Stimulated activated CD4-positive, alpha-beta T cell treated with anti-CD3 and anti-CD28 coated beads, Interleukin-1b, Interleukin-23, amount 100 ng/mL, for 48 hours (primary cell): ENCODE measurements around the gene RNU5D-1.
"Not testable (repeated sequence)": the region's sequence is repeated elsewhere in the genome, so short reads cannot be mapped to it uniquely, and the experiment has no call there.

ENCODE experiments used
- DNase-seq: peaks from one replicate; pipeline ENCODE4 v3.0.0-alpha.2; 2020

The RNU5D-1 gene

DNA sequence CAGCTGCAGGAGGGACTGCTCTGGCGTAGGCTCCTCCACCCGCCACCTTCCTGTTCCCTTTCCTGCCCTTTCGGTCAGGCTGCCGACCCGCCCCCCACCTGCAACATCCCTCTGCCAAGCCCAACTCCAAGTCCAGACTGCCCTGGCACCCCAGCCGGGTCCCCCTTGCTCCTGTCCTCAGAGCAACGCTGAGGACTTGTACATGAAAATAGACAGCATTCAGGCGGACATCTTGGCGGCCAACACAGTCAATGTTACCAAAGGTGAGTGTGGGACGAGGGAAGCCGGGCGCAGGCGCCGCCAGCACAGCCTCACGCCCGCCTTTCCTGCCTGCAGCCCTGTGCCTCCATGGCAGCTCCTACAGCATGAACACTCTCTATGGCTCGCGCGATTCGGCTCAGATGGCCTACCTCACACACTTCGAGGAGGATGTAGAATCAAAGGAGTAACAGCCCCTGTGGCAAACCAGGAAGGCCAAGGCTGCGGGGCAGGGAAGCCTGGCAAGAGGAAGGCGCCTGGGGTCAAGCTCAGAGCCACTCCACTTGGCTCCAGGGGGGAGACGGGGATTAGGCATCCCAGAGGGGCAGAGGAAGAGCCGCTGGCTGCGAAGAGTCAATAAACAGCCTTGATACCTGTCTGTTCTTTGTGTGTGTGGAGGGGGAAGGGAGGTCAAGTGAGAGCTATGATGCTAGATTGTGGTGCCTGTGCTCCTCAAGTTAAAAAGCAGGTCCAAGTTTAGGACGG is 5.8 kb downstream of the RNU5D-1 start:
- DNase-seq: no peak

DNA sequence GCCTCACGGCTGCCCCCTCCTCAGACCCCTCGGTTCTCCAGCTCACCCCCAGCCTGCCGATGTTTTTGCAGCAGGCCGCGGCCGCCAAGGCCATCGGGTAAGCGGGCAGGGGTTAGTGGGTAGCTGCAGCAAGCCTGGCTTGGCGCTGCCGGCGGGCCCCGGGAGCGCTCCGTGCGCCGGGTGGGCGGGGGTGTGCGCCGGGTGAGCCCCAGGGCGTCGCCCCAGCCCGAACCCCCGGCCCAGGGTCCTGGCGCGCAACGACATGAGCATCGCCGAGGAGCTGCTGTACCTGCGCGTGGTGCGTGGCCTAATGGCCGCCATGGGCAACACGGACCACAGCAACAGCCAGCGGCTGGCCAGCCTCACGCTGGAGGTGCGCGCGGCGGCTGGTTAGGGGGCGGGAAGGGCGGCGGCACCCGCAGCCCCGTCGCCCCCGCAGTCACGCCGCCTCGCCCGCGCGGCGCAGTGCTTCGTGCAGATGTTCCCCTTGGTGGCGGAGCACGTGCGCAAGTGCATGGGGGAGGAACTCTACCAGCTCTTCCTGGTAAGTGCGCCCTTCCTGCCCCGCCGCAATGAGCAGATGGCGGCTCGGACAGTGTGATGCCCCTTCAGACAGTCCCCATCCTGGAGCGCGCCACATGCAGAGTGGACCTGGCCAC is 6.5 kb downstream of the RNU5D-1 start:
- DNase-seq: no peak

DNA sequence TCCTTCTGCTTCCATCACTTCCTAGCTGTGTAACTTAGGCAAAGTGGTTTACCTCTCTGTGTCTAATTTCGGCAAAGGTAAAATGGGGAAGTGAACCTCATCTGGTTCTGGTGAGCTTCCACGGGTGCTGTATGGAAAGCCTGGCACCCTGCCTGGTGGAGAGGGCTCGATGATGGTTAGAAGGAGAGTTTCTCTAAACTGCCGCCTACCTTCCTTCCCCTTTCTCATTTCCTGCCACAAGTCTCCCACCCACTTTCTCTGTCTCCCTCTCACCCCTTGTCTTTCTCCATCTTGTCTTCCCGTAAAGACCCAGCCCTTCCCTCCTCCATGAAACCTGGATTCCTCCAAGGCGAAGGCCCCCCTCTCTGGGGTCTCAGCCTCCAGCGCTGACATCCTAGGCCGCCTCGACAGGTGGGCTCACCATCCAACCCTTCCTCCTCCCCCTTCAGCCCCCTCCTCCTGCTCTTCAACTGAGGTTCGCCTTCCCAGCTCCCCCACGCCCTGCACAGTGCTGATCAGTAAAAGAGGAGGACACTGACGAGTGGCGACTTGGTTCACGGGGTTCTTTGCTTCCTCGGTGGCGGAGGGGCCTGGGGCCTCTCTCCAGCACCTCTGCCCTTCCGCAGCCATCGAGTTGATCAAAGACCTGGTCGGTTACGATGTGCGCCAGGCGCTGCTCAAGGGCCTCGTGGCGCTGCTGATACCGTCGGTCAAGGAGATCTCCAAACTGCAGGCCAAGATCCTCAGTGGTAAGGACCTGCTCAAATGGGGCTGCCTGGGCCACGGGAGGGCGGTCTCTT is 7.3 kb downstream of the RNU5D-1 start:
- DNase-seq: peak; percentile 66

DNA sequence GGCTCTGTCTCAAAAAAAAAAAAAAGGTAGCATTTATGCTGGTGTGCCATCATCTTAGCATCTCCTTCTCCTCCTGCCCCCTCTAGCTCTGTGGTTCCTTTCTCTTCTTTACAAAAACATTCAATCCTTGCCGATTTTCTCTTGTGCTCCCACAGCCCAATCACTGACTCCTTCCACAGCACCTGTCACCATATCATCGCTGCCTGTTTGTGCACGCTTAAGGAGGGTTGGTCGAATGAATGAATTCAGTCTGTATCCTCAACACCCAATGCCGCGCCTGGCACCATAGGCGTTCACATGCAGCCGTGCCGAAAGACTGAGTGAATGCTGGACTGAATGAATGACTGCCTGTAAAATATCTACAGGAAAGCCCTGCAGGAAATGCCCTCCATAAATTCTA is 7.9 kb downstream of the RNU5D-1 start:
- DNase-seq: peak; percentile 52

DNA sequence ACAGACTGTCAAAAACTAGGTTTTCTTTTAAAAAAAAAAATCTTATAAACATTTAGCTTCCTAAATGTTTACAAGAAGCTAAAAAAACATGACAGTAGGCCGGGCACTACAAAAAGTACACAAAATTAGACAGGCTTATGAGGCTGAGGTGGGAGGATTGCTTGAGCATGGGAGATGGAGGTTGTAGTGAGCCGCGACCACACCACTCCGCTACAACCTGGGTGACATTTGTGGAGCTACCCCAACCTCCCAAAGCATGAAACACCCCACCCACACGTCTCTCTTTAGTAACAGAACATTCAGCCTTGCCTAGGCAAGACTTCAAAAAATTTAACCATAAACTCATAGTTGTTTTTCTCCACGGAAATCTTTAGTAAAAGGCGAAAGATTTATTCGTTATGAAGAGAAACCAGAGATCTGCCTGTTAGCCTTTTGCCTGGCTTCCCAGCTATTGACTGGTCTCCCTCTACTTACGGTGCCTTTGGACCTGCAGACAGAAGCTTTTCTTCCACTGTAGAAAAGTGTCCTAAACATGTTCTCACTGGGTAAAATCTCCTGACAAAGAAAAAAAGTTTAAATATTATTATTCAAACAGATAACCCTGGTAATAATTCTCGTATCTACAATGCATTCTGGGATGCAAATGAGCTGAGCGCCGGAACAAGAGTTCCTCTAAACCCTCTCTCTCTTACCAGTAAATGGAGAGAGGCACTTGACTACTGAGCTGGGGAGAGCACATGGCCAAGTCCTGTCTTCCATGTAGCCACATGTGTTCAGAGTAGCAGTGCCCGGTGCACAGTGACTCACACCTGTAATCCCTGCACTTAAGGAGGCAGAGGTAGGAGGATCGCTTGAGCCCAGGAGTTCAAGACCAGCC is 9.2 kb downstream of the RNU5D-1 start:
- DNase-seq: peak; percentile 92

DNA sequence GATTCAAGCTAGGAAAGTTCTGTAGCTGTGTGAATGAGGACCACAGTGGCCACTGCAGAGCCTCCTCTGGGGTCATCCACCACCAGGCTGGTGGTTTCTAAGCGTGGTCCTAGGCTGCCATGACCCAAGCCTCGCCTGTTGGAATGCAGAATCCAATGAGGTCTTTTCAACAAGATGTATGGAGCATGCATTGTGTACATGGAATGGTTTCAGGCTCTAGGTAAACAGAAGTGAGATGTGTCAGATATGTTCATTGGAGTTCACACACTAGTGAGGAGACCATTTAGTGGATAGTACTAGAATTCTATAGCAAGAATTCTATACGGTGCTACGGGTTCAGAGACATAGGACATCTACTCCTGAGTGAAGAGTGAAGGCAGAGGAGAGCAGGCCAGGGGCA is 10.7 kb downstream of the RNU5D-1 start:
- DNase-seq: no peak

DNA sequence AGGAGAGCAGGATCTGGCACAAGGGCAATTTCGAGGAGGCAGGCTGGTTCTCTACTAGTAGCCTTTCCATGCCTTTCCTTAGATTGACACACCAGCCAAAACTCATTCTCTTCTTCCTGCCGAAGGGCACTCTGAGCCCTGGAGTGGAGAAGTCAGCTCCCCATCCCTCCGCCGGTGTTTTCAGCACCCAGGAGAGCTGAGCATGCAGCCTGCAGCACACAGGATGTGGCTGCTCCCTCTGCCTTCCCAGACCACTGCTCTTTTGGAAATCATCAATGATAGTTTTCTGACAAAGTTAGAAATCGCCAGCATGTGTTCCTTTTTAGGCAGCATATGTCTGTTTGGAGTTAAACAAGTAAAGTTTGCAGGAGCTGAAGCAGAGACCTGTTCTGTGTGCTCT is 11.7 kb downstream of the RNU5D-1 start:
- DNase-seq: no peak

DNA sequence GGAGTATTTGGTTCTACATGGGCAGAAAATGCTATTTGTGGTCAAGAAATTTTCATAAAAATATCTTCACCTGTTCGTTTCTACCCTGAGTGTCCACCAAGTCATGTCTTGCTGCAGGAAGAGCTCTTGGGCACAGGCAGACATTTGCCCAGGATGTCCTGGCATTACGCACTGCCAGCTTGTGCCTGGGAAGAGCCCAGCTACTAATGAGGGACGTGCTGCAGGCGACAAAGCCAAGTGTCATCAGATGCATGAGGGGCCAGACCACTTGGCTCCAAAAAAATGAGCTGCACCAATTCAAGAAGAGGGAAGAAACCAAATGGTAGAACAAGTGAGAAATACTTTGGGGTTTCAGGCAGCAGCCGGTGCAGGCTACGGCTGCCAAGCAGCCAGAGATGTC is 12.9 kb downstream of the RNU5D-1 start:
- DNase-seq: no peak

DNA sequence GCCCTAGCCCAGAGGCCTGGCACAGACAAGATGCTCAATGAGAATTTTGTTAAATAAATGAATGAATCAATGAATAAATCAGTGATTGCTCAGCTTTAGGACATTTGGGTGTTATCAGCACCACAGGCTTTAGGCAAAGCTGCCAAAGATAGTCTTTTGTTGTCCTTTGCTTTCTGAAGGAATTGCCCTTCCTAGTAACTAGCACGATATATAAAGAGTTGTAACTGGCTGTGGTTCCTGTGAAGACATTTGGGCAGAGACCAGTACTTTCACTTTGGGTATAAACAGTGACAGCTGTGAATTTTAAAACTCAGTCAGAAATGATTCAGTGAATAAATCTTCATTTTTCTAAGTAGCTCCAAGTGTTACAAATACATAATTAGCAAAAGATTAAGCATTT is 13.3 kb downstream of the RNU5D-1 start:
- no peak for DNase-seq

DNA sequence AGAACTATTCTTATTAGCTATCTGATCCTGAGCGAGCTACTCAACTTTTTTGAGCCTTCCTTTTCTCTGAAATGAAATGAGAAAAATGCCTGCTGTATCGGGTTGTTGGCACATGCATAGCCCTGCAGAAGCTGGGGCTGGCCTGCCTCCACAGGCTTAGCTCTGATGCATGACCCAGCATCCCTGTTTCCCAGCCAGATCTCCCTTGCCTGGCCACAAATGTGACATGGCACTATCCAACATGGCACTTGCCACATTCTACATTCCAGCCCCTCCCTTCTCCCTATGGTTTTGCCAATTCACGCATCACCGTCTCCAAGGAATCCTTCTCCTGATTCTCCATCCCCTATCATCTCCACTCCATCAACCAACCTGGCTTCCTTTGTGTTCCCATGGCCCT is 13.8 kb downstream of the RNU5D-1 start:
- no peak for DNase-seq

DNA sequence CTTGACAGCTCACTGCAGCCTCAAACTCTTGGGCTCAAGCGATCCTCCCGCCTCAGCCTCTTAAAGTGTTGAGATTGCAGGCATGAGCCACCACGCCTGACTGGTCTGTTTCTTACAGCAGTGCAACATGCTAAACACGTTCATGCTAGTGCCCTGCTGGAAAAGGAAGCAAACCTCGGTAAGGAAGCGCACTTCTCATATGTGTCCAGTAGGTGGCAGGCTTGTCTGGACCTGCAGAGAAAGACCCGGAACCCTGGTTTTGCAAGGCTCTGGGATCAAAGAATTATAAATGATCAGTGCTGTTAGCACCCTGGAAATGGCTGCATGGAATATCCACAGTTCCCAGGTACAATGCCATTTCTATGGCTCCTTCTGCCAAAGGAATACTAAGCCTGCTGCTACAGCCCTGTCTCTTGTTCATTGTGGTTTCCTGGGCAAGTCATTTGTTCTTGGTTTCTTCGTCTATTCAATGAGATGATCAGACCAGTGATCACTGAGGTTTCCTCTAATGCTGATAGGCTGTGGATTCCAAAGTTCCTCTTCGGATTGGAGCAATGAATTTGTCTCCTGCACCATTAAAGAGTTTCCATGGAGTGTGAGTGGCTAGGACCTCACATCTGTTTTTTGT is 15.9 kb downstream of the RNU5D-1 start:
- DNase-seq: peak; percentile 69

DNA sequence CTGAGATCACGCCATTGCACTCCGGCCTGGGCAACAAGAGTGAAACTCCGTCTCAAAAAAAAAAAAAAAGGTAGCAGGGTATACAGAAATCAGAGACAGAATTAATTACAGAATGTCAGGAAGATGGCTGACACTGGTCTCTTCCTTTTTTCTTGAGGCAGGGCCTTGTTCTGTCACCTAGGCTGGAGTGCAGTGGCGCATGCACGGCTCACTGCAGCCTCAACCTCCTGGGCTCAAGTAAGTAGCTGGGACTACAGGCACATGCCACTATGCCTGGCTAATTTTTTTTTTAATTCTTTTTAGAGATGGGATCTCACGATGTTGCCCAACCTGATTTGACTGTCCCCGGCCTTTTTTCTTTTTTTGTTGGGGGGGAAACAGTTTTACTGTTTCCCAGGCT is 16.4 kb downstream of the RNU5D-1 start:
- DNase-seq: no peak

DNA sequence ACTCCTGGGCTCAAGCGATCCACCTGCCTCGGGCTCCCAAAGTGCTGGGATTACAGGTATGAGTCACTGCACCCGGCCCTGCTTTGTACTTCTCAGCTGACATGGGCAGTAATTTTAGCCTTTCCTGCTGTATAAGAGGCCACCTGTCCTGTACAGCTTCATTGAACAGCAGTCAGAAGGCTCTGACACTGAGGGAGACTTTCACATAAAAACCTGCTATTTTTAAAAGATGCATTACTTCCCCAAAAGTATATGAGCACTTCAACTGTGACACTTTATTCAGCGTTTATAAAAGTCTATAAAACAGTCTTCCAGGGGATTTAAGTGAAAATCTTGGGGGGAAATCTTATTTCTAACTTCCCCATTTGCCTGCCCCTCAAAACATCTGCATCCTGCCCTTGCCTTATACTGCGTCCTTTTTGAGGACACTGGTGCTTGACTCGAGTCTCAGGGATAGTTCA is 17.6 kb downstream of the RNU5D-1 start:
- DNase-seq: no peak

DNA sequence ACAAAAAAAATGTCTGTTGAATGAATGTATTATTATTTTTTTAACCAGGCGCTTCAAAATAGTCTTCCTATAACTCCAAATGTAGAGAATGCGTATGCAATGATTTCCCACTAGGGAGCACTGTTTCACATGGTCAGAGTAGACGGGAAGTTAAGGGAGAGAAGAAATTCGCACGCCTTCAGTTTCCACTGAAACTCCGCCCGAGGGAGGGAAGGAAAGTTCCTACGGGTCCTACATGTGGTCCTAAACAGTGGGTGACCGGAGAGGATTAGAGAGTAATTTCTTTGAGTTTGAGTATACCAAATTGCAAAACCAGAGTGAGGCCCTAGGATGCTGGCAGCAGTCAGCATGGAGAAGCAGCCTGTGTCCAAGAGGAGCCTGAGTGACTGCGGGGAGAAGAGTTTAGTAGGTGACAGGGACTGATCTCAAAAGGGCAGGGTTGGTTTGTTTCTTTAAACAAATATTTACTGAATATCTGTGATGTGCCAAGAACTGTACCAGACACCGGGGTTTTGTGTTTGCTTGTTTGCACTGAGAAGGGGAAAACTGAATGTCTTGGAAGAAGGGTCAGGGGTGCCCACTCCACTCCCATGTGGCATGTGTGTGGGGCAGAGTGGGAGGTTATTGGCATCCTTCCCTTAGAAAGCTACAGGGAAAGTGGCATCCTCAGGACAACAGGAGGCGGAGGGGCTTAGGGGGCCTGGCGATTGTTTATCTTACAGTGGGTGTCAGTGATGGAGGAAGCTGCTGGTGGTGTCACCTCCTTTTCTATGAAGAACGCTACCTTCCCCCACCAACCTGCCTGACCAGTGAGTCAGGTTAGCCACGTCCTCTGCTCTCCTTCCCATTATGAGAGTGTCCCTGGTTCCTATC is 22.8 kb downstream of the RNU5D-1 start:
- DNase-seq: no peak

DNA sequence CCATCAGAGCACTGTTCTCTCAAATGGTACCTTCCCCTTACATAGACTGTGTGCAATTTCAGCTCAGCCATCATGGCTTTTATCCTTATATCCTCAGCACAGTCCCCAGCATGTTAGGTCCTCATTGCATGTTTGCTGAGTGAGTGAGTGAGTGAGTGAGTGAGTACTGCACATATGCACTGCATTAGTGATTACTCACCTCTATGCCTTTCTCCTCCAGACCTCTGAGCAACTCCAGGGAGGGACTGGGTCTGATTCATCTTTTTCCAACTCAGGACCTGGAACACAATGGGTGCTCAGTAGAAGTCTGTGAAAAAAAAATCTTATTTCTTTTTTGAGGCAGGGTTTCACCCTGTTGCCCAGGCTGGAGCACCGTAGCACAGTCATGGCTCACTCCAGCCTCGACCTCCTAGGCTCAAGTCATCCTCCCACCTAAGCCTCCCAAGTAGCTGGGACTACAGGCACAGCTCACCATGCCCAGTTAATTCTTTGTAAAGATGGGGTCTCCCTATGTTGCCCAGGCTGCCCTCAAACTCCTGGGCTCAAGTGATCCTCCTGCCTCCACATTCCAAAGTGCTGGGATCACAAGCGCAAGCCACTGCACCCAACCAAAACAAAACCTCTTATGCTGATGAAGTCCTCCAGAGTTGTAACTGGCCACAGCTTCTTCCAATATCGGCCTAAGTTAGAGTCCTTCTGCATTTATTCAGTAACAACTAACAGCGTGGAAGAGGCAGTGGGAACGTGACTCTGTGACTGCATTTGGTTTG is 23.7 kb downstream of the RNU5D-1 start:
- DNase-seq: no peak

DNA sequence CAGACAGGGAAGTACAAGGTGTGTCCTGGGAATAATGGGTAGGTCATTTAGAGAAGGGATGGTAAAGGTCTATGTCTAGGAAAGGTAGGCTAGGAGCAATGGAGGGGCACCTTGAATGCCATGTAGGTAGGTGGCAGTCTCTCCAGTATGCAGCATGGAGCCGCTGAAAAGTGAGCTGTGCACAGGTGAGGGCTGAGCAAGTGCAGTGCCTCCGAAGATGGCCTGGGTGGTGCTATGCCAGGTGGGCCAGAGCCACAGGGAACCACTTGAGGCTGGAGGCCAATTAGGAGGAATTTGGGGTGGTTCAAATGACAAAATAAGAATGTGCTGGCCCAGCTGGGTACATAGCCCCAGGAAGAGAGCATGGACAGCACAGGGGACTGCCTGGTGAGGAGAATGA is 25.0 kb downstream of the RNU5D-1 start:
- no peak for DNase-seq

DNA sequence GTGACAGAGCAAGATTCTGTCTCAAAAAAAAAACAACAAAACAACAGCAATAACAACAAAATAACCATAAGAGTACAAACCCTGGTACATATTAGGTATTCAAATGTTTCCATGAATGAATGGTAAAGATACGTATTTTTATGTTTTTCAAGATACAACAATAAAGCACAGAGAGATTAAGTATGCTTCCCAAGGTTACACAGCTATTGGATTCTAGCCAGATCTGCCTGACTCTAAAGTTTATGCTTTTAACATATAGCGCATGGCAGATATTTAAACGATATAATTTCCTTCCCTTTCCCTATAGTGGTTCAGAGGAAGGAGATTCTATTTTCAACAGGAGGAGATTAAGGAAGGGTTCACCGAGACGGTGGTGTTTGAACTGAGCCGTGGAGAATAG is 25.5 kb downstream of the RNU5D-1 start:
- no peak for DNase-seq

DNA sequence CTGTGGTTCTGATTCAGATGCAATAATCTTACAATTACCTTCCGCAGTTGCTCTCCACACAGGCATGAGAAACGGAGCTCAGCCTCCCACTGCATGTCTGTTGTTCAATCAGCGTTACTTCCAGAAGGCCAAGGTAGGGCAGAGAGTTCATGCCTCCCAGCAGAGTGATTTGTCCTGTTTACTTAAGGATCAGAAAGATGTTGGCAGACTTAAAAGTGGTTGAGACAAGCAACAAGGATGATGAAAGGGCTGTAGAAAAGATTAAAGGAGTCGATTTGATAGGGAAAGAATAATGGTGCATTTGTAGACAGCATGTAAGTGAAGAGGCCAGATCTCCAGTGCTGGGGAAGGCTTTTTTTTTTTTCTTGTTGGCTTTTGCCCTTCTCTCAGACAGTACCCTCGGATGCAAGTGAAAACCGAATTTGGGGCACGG is 29.8 kb downstream of the RNU5D-1 start:
- no peak for DNase-seq

DNA sequence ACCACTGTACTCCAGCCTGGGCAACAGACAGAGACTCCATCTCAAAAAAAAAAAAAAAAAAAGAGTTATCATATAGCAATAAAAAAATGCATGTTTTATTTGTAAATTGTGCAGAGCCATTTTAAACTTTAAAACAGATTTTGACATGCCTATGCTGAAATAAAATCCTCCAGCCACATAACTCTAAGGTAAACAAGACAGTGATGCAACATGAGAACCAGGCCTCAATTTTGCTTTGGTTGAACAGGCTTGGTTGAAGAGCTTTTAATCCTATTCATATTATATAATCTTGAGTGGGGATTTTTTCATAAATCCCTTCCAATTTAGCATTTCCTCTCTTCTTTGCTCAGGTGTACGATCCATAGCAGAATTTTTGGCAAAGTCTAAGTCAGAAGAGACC is 30.4 kb downstream of the RNU5D-1 start:
- DNase-seq: no peak

DNA sequence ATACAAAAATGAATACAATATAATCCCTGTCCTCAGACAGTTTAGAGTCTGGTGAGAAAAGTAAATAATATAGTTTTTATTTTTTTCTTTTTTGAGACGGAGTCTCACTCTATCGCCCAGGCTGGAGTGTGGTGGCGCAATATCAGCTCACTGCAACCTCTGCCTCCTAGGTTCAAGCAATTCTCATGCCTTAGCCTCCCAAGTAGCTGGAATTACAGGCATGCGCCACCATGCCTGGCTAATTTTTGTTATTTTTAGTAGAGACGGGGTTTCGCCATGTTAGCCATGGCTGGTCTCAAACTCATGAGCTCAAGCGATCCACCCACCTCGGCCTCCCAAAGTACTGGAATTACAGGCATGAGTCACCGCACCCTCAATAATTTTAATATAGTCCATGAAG is 31.6 kb downstream of the RNU5D-1 start:
- not testable (repeated sequence) for DNase-seq
